SU-DHL-6 (cell line): Measurements from ENCODE around the gene KRIT1.

Source experiments
- EZH2phosphoT487 ChIP-seq: fragments of 200-600 bp; sonication (generic), shearing (Covaris generic); conservative IDR thresholded peaks from 2 replicates; pipeline ENCODE4 v1.6.1; 2018; ENCODE audit warnings: mild to moderate bottlenecking, antibody characterized with exemption, low read length, moderate library complexity, mixed read lengths
- TF ChIP-seq, protein P1 (sequence below): fragments of 200-600 bp; sonication (generic); IDR thresholded peaks from one replicate; pipeline ENCODE4 v1.5.1; 2017; ENCODE audit warnings: antibody characterized with exemption, mild to moderate bottlenecking, low read length, moderate library complexity; ENCODE audit not compliant: insufficient read depth, poor library complexity, severe bottlenecking

DNA sequence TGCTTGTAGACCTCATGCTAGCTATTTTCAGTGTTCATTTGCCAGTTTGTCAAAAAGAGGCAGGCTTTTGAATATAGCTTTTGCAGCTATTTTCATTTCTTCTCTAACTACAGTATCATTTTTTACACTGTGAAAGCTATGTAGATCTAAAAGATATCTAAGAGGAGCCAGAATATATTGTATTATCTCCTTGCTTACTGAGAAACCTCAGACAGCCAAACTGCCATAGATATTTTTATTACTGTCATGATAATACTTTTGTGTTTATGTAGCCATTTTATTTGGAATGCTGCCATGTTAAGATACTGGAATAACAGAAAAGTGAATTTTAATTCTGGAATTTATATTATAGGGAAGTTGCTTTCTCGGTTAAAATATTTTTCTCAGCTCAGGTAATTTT is 37.2 kb upstream of the KRIT1 start:
- TF ChIP-seq, protein P1, sequence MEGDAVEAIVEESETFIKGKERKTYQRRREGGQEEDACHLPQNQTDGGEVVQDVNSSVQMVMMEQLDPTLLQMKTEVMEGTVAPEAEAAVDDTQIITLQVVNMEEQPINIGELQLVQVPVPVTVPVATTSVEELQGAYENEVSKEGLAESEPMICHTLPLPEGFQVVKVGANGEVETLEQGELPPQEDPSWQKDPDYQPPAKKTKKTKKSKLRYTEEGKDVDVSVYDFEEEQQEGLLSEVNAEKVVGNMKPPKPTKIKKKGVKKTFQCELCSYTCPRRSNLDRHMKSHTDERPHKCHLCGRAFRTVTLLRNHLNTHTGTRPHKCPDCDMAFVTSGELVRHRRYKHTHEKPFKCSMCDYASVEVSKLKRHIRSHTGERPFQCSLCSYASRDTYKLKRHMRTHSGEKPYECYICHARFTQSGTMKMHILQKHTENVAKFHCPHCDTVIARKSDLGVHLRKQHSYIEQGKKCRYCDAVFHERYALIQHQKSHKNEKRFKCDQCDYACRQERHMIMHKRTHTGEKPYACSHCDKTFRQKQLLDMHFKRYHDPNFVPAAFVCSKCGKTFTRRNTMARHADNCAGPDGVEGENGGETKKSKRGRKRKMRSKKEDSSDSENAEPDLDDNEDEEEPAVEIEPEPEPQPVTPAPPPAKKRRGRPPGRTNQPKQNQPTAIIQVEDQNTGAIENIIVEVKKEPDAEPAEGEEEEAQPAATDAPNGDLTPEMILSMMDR, result no peak
- TF ChIP-seq EZH2phosphoT487, result no peak
